ENCODE data around the gene FARSA. TPM values are rescaled to one million over a fixed set of nuclear protein-coding genes. Genes with fewer than 3 reads are reported as not detected.

The FARSA gene
- total and polyA plus RNA-seq, 2 of the 8 experiments (the other 6 are each of a cell fraction or from before 2014, with no cell fraction given), result 61.0 to 103 TPM

- TF ChIP-seq ATF2 (IDR thresholded peaks at IDR 0.05; ENCODE audit: low read length), result no peak
- no peak for TF ChIP-seq RBBP5 (IDR thresholded peaks at IDR 0.05; ENCODE audit: borderline replicate concordance, low read depth, low read length)
- no peak for TF ChIP-seq CTBP2 (IDR thresholded peaks at IDR 0.05; ENCODE audit: borderline replicate concordance, insufficient read depth, insufficient read length, low read length)
- no peak for TF ChIP-seq HDAC2 (IDR thresholded peaks at IDR 0.05; ENCODE audit: borderline replicate concordance in 1 of 2, low read depth in 2 of 2, low read length in 2 of 2)
- no peak for TF ChIP-seq TAF1 (IDR thresholded peaks at IDR 0.05; ENCODE audit: low read depth, low read length)
- no peak for TF ChIP-seq CBX8 (IDR thresholded peaks at IDR 0.05; ENCODE audit: borderline replicate concordance, low read depth, low read length)
Measured at GRCh38 chr19:12924621-12925310, 8.7 kb downstream of the FARSA start (continued).
